8988T (cell line): ENCODE measurements around the gene PAGR1.
"Not testable (repeated sequence)": the region's sequence is repeated elsewhere in the genome, so short reads cannot be mapped to it uniquely, and the experiment has no call there.

Experiments used
- DNase-seq: peaks from one replicate; pipeline ENCODE4 v3.0.0; 2011

The PAGR1 gene

GRCh38 chr16:29793153-29793552 is 22.8 kb upstream of the PAGR1 start:
- DNase-seq, result not testable (repeated sequence)

GRCh38 chr16:29794231-29794710 is 21.7 kb upstream of the PAGR1 start:
- DNase-seq, result no peak

GRCh38 chr16:29802416-29802935 is 13.5 kb upstream of the PAGR1 start:
- DNase-seq, result no peak

- DNase-seq, result no peak
These were observed 11.9 kb upstream of the PAGR1 start for GRCh38 chr16:29804020-29804419.

GRCh38 chr16:29804455-29805231 is 11.3 kb upstream of the PAGR1 start:
- DNase-seq, result no peak

- peak; percentile 94 for DNase-seq
These were observed 10.5 kb upstream of the PAGR1 start for GRCh38 chr16:29805232-29806098.

GRCh38 chr16:29806099-29806579 is 9.8 kb upstream of the PAGR1 start, which contains the start of gene MAZ:
Gene MAZ (plus strand): TSS chr16:29806529. CDS start chr16:29806702, 173 bp downstream.
- DNase-seq, result no peak

- peak; percentile 76 for DNase-seq
These were observed 9.1 kb upstream of the PAGR1 start for GRCh38 chr16:29806641-29807425.

GRCh38 chr16:29807426-29808218 is 8.3 kb upstream of the PAGR1 start:
- peak; percentile 69 for DNase-seq

- DNase-seq, result no peak
These were observed 7.6 kb upstream of the PAGR1 start for GRCh38 chr16:29808219-29808900.

- no peak for DNase-seq
These were observed 6.8 kb upstream of the PAGR1 start for GRCh38 chr16:29809031-29809747.

- peak; percentile 63 for DNase-seq
These were observed 5.9 kb upstream of the PAGR1 start for GRCh38 chr16:29809850-29810698.

- no peak for DNase-seq
These were observed 5.2 kb upstream of the PAGR1 start for GRCh38 chr16:29810699-29811169.

- DNase-seq, result peak; percentile 91
These were observed 4.6 kb upstream of the PAGR1 start for GRCh38 chr16:29811170-29811895.

GRCh38 chr16:29811896-29812665 is 3.9 kb upstream of the PAGR1 start, which contains the start of gene PRRT2:
Gene PRRT2 (plus strand): TSS chr16:29812193. CDS start chr16:29813055, 862 bp downstream.
- peak; percentile 59 for DNase-seq

GRCh38 chr16:29812754-29813643 is 3.0 kb upstream of the PAGR1 start:
- no peak for DNase-seq
